Measurements from ENCODE around the gene TGIF2.
"Not testable (repeated sequence)": the region's sequence is repeated elsewhere in the genome, so short reads cannot be mapped to it uniquely, and the experiment has no call there.

The TGIF2 gene

DNA sequence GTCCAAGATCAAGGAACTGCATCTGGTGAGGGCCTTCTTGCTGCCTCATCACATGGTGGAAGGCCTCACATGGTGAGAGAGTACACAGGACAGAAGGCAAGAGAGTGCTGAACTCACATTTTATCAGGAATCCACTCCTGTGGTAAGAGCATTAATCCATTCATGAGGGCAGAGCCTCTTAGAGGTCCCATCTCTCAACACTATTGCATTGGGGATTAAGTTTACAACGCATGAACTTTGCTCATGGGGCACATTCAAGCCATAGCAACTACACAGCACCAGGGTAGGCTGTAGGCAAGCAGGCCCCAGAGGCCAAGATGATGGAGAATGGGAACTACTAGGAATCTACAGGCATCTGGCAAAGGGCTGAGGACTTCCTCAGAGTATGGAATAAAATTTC is 10.0 kb upstream of the TGIF2 start:
- TF ChIP-seq, protein P1, sequence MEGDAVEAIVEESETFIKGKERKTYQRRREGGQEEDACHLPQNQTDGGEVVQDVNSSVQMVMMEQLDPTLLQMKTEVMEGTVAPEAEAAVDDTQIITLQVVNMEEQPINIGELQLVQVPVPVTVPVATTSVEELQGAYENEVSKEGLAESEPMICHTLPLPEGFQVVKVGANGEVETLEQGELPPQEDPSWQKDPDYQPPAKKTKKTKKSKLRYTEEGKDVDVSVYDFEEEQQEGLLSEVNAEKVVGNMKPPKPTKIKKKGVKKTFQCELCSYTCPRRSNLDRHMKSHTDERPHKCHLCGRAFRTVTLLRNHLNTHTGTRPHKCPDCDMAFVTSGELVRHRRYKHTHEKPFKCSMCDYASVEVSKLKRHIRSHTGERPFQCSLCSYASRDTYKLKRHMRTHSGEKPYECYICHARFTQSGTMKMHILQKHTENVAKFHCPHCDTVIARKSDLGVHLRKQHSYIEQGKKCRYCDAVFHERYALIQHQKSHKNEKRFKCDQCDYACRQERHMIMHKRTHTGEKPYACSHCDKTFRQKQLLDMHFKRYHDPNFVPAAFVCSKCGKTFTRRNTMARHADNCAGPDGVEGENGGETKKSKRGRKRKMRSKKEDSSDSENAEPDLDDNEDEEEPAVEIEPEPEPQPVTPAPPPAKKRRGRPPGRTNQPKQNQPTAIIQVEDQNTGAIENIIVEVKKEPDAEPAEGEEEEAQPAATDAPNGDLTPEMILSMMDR (IDR thresholded peaks at IDR 0.05): no peak
- Histone ChIP-seq H3K27ac (no peak overlapping the region), H3K4me3 (no peak overlapping the region)
- DNase-seq (ENCODE audit: low spot score): no peak

DNA sequence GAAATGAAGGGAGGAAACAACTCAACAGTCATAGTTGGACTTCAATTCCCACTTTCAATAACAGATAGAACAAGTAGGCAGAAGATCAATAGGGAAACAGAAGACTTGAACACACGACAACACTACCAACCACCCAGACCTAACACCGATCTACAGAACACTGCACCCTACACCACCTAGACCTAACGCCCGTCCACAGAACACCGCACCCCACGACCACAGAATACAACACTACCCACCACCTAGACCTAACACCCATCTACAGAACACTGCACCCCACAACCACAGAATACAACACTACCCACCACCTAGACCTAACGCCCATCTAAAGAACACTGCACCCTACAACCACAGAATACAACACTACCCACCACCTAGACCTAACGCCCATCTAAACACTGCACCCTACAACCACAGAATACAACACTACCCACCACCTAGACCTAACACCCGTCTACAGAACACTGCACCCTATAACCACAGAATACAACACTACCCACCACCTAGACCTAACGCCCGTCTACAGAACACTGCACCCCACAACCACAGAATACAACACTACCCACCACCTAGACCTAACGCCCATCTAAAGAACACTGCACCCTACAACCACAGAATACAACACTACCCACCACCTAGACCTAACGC is 9.2 kb upstream of the TGIF2 start:
- not testable (repeated sequence) for H3K27ac ChIP-seq; H3K4me3 ChIP-seq; DNase-seq (ENCODE audit: low spot score)

GRCh38 chr20:36564726-36565121 is 8.7 kb upstream of the TGIF2 start:
- H3K27ac ChIP-seq; DNase-seq (ENCODE audit: low spot score): not testable (repeated sequence)

GRCh38 chr20:36565520-36565919 is 7.9 kb upstream of the TGIF2 start:
- no peak for DNase-seq (ENCODE audit: low spot score)
- no peak overlapping the region for H3K4me3 ChIP-seq

More at GRCh38 chr20:36564726-36565121, 8.7 kb upstream of the TGIF2 start:
- not testable (repeated sequence) for H3K4me3 ChIP-seq

GRCh38 chr20:36569847-36570429 is 3.5 kb upstream of the TGIF2 start:
- TF ChIP-seq, protein P1 (IDR thresholded peaks at IDR 0.05): no peak

More at GRCh38 chr20:36565520-36565919, 7.9 kb upstream of the TGIF2 start:
- TF ChIP-seq, protein P1 (IDR thresholded peaks at IDR 0.05): no peak
- no peak overlapping the region for H3K27ac ChIP-seq

DNA sequence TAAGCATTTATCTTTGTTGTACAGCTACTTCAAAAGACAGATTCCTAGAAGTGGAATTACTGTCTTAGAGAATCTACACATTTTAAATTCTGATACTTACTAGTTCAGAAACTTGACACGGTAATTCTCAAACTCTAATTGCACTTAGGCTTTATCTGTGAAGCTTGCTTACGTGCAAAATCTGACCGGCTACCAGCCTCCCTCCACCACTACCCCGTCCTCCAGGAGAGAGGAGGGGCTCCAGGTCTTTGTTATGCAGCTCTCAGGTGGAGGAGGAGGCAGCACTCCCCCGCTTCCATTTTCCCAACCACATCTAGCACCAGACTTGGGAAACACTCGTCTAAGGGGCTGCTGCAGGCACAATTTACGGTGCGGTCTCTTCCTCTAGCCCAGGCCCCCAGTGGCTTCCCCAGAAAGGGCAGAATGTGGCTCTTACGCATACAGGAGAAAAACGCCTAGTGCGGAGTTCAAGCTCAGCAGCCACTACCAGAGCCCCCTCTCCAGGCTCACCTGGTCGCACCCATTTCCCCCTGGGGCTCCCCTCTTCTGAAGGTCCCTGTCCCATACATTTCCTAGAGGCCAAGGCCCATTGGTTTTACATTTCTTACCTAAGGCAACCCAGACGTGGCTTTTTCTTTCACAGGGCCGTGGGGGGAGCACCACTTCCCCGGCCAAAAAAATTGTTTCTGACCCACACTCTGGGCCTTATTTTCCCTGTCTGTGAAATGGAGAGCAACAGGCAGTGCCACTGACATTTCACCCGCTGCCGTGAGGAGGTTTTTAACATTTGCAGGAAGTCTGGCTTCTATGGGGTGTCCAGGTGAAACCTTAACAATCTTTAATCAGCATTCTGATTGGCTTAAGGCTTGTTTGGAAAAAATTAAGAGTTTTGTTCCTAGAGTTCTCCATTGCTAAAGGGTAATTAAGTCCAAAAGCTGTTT is 1.6 kb upstream of the TGIF2 start:
- TF ChIP-seq, protein P1 (IDR thresholded peaks at IDR 0.05): no peak
- no peak overlapping the region for H3K4me3 ChIP-seq
- no peak for DNase-seq (ENCODE audit: low spot score)
- H3K27ac ChIP-seq: peak overlapping the region; percentile 79 to 92

More at GRCh38 chr20:36569847-36570429, 3.5 kb upstream of the TGIF2 start:
- H3K4me3 ChIP-seq: no peak overlapping the region
- DNase-seq (ENCODE audit: low spot score): no peak
- H3K27ac ChIP-seq: no peak overlapping the region

DNA sequence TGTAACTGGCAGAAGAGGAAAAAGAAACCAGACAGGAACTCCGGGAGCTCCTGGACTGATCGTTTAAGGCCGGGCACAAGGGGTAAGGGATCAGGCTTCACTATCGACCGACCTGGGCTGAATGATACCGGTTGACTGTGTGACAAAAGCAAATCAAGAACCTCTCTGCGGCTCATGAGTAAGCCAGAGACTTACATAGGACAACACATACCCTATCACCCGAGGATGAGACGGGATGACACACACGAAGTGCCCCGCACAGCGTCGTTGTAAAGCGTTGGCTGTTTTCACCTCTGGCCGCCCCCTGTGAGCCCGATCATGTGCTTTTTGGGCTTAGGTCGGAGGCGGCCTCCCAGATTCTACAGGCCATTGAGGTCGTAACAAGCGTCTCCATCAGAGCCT is 695 bp upstream of the TGIF2 start:
- H3K27ac ChIP-seq: peak overlapping the region; percentile 79 to 92
- TF ChIP-seq, protein P1 (IDR thresholded peaks at IDR 0.05): no peak
- H3K4me3 ChIP-seq: peak overlapping the region; percentile 86
- no peak for DNase-seq (ENCODE audit: low spot score)
